Stimulated activated CD4-positive, alpha-beta T cell treated with anti-CD3 and anti-CD28 coated beads, Interleukin-12 subunit alpha, Interleukin-12 subunit beta, amount 100 ng/mL, for 48 hours (primary cell): ENCODE measurements around the gene TMEM170B.
"Not testable (repeated sequence)": the region's sequence is repeated elsewhere in the genome, so short reads cannot be mapped to it uniquely, and the experiment has no call there.

Experiments
- DNase-seq, 3 donors: peaks; one replicate each; pipeline ENCODE4 v3.0.0-alpha.2; 2020; ENCODE audit warnings: low read depth in 2 of 3, low spot score in 1 of 3

The TMEM170B gene

DNA sequence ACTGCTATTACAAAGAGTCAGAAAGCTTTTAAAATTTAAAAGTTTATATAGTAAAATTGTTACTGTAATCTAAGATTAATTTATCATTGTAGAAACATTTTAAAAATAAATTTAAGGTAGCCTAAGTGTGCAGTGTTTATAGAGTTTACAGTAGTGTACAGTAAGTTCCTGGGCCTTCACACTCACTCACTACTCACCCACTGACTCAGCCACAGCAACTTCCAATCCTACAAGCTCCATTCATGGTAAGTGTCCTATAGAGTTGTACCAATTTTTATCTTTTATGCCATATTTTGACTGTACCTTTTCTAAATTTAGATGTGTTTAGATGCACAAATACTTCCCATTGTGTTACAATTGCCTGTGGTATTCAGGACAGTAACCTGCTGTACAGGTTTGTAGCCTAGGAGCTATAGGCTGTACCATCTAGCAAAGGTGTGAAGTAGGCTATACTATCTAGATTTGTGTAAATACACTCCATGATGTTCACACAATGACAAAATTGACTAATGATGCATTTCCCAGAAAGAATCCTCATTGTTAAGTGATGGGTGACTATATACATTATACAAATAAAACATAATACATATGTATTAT is 10.2 kb upstream of the TMEM170B start:
- no peak for DNase-seq

GRCh38 chr6:11528996-11529395 is 8.6 kb upstream of the TMEM170B start:
- DNase-seq = no peak

GRCh38 chr6:11532097-11532496 is 5.5 kb upstream of the TMEM170B start:
- DNase-seq = no peak

GRCh38 chr6:11534561-11534960 is 3.0 kb upstream of the TMEM170B start:
- DNase-seq = no peak

GRCh38 chr6:11535801-11536230 is 1.7 kb upstream of the TMEM170B start:
- DNase-seq = peak in 1 of 3 donors; percentile 15

DNA sequence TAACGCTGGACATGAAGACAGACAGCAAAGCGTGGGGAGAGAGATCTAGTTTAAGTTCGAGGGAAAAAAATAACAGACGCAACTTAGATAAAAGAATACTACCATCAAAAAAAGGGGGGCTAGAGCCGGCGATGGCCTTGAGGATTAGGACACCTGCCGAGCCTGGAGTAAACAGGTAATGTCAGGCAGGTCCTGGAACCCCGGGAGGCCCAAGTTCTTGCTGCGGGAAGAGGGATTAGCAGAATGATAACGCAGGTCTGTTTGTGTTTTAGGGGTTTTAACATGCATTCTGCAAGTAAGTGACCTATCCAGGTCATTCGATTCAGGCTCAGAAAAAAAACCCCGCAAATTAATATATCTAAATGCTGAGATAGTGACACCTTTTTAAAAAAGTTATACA is 754 bp upstream of the TMEM170B start:
- no peak for DNase-seq

- peak in 1 of 3 donors; percentile 5 for DNase-seq
Observed at GRCh38 chr6:11538052-11538818, 686 bp downstream of the TMEM170B start.

DNA sequence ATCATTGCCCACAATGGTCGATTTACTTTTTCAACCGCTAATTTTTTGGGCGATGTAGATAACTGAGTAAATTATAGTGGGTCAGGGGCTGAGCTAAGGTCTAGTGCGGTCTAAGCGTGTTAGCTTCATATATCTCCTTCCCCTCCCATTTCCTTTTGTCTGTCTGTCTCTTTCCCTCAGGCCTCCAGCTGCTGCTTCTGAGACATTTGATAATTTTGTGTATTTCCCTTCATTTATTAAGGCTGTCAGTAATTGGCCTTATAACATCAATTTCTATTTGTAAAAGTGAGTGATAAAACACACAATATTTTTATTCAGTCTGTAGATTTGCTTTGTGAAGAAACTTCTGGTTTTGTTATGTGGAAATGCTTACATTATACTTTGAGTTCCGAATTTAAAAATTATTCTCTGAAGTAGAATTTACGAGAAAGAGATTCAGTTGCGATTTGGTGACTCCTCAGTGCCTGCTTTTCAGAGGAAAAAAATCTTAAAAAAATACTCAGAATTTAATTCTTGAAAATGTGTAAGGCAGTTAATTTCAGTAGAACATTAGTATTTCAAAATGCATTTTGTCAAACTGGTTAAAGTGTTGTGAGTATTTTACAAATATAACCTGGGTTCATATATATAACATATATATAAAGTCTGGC is 1.4 kb downstream of the TMEM170B start:
- no peak for DNase-seq

DNA sequence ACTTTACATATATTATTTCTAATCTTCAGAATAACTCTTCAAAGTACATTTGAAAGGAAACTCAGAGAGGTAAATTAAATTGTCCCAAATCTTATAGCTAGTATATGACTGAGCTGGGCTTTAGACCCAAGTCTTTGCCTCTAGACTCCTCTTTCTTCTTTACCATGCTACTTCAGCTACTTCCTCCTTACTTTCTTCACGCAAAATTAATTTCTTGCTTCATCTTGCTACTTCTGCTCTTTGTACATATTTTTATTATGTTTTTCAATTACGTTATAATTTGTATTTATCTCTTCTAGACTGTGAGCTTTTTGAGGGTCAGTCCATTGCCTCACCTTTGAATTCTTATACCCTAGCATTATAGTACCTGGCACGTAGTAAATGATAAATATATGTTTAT is 5.3 kb downstream of the TMEM170B start:
- DNase-seq = no peak

DNA sequence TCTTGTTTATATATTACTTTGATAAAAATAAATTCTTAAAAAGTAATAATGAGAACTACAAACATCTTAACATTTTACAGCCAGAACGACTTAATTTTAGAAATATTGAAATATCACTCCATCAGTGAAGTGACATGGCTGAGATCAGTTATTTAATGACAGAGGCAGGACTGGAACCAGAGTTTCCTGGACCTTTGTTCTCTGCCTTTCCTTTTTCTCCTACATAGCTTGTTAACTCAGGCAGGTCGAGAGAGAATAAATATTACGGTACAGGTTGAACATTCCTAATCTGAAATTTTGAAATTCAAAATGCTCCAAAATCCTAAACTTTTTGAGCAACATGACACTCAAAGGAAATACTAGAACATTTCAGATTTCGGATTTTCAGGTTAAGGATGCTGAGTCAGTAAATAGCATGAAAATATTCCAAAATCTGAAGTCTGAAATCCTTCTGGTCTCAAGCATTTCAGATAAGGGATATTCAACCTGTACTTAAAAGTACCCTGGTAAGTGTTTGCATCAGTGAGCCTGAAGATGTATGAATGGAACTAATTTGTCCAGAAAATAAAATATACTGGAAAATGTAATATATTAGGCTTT is 6.5 kb downstream of the TMEM170B start:
- DNase-seq = no peak

DNA sequence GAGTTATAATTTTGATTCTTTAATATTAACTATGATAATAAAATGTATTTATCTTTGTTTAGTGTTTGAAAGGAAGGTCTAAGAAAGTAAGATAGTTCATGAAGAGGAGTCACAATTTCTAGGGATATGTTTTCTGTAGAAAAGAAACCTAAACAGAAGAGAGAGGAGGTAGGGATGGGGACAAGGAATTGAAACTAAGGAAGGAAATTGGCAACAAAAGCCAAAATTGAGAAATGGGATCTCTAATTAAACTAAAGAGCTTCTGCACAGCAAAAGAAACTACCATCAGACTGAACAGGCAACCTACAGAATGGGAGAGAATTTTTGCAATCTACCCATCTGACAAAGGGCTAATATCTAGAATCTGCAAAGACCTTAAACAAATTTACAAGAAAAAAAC is 10.3 kb downstream of the TMEM170B start:
- not testable (repeated sequence) for DNase-seq

DNA sequence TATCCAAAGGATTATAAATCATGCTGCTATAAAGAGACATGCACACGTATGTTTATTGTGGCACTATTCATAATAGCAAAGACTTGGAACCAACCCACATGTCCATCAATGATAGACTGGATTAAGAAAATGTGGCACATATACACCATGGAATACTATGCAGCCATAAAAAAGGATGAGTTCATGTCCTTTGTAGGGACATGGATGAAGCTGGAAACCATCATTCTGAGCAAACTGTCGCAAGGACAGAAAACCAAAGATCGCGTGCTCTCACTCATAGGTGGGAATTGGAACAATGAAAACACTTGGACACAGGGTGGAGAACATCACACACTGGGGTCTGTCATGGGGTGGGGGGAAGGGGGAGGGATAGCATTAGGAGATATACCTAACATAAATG is 11.0 kb downstream of the TMEM170B start:
- DNase-seq = not testable (repeated sequence)

DNA sequence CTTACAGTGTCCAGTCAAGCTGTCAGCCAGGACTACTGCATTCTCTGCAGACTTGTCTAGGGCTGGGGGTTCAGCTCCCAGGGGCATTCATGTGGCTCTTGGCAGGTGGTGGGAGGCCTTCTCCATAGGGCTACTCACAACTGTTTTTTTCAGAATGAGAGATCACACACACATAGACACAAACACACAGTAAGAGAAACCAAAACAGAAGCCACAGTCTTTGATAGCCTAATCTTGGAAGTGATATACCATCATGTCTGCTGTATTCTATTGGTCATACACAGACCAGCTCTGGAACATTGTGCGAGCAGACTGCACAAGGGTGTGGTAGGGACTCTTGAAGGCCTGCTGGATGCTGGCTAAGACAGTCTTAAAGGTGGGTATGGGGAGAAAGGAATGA is 13.5 kb downstream of the TMEM170B start:
- no peak for DNase-seq

DNA sequence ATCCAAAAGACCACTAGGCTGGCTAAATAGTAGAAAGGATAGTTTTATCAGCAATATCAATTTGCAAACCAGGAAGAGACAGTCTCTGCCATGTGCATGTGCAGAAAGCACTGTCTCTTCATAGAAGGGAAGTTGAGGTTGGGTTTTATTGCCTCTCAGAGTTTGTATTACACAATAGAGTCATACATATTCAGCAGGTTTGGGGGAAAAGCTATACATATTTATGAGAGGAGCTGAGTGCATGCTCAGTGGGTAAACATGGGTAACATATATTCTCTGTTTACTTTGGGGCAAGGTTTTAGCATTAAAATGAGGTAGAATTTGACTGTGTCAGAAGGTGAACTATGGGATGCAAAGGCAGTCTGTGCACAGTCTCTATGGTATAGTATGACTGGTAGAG is 14.9 kb downstream of the TMEM170B start:
- DNase-seq = no peak

DNA sequence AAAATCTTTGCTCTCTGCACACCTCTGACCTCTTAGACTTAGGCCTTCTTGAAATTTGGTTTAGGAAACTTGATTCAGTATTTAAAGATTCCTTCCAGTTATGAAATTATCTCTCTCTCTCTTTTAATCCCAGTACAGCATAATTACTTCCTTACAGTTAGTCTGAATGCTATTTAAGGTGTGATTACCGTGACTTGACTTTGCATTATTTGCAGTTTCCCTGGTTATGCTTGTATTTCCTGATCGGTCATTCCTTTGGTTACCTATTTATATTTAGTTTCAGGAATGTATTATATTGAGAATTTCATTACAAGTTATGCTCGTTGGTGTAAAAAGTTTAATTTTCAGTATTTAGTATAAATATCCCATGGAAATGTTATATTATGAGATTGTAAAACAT is 16.3 kb downstream of the TMEM170B start:
- DNase-seq = no peak

DNA sequence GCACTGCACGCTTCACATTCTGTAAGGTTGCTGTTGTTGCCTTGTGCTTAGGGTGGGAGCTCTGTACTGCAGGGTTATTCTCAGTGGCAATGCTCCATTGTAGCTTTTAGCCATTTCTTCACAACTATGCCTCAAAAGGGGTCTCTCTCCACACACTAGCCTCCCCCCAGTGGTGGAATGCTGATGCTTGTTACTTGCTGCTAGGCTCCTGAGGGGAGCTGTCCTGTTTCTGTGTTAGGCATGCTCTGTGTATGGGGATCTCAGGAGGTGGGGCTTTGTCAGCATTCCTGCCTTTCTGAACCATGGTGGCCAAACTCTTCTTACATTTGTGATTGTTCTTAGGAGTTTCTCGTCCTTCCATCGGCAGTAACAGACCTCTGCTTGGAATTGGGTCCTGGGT is 18.8 kb downstream of the TMEM170B start:
- no peak for DNase-seq

DNA sequence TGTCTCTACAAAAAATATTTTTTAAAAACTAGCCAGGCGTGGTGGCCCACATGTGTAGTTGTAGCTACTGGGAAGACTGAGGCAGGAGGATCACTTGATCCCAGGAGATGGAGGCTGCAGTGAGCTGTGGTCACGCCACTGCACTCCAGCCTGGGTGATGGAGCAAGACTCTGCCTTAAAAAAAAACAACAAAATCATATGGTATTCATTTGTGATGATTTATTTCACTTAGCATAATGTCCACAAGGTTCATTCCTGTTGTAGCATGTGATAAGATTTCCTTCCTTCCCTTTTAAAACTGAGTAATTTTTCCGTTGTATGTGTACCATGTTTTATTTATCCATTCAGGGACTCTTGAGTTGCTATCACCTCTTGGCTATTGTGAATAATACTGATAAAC is 26.2 kb downstream of the TMEM170B start:
- no peak for DNase-seq

DNA sequence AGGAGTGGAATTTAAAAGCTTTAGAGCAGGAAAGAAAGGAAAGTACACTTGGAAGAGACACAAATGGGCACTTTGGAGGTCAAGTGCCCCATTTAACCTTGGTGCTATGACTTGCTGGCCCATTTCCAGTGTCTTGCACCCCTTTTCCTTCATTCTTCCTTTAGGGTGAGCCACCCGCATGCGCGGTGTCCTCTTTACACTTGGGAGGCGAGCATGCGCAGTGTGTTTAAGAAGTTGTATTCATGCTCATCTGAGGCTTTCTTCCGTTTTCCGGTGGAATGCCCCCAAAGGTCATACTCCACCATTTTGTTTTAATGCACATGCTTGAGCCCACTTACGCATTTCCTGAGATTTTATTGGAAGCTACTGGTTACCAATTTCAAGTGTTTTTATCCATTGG is 29.1 kb downstream of the TMEM170B start:
- no peak for DNase-seq

GRCh38 chr6:11571073-11571472 is 33.5 kb downstream of the TMEM170B start:
- no peak for DNase-seq

- peak; percentile 13 to 30 (median 27) for DNase-seq
Observed at GRCh38 chr6:11575408-11576033, 38.0 kb downstream of the TMEM170B start.

DNA sequence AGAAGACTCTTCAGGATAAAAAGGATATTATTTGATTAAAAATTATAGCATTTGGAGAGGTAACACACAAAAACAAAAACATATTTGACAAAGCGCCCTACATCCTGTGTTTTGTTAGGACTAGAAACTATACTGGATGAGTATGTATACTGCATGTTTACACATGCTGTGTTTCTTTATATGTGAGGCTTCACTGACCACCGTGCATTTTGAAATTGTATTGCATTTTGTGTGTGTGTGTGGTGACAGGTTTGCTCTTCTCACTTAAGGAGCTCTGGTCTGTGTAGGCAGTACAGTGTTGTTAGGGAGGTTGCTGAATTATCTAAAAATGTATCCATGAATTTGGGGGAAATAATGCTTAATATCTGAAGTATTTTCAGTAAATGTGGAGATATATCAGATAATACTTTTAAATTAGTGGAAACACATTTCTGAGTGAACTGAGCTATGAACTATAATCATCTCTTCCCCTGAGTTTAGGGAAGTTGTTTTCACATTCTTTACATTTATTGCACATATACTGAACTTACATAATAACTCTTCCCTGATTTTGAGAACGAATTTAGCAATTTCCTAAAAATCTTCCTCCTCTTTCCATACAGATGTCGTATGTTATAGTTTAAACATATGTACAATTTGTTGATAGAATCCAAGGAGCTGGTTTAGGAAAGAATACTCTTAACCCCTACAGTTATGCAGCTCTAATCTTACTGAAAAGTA is 43.3 kb downstream of the TMEM170B start:
- no peak for DNase-seq
